Activated CD4-positive, alpha-beta T cell treated with anti-CD3 and anti-CD28 coated beads, Interleukin-10, Interleukin-2, amounts not matched to agents 100 ng/mL and 50 ng/mL, durations not matched to agents 16 hours and 8 hours (primary cell): Measurements from ENCODE around the gene HMOX2.

Source experiments
- DNase-seq: peaks from one replicate; pipeline ENCODE4 v3.0.0-alpha.2; 2020

HMOX2 gene

GRCh38 chr16:4505356-4506147 is 29.4 kb downstream of the HMOX2 start:
- peak; percentile 86 for DNase-seq

DNA sequence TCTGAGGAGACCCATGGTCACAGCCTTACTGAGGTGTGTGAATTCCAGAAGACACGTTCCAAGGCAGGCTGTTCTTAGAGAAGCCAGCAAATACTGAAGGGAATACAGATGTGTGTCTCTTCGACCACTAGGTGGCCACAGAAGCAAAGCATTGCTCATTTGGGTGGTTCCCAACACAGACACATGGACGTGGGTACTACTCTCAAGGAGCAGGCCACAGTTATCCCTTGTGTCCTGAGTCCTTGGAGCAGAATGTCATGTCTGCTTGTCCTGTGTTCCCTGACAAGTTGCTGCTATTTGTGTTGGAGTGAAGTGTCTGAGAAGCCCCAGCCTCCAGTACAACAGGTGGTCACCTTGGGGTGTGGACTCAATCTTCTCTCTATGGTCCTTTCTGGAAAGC is 30.3 kb downstream of the HMOX2 start:
- DNase-seq = peak; percentile 75

DNA sequence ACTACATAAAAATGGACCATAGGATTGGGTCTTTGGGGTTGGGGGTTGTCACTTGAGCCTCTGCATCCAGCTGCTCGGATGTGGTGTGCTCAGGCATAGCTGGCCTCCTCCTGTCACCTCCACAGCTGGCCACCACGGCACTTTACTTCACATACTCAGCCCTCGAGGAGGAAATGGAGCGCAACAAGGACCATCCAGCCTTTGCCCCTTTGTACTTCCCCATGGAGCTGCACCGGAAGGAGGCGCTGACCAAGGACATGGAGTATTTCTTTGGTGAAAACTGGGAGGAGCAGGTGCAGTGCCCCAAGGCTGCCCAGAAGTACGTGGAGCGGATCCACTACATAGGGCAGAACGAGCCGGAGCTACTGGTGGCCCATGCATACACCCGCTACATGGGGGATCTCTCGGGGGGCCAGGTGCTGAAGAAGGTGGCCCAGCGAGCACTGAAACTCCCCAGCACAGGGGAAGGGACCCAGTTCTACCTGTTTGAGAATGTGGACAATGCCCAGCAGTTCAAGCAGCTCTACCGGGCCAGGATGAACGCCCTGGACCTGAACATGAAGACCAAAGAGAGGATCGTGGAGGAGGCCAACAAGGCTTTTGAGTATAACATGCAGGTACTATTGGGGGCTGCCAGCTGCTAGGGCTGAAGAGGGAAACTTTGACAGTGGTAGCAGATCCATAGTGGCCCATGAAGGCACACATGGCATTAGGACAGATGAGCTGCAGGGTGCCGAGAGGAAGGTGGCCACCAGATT is 31.6 kb downstream of the HMOX2 start:
- DNase-seq = no peak

DNA sequence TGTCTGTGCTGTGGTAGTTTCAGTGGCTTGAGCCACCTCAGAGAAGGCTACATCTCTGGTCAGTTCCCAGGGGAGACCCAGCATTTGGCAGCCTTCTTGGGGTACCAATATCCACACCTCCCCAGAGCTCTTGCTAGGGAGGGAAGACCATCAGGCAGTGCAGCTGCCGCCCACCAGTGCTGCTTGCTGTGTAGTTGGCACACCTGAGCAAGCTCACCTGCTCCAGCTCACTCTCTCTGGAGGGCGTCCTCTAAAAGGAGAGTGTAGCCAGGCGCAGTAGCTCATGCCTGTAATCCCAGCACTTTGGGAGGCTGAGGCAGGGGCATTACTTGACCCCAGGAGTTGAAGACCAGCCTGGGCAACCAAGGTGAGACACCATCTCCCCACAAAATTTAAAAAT is 32.6 kb downstream of the HMOX2 start:
- no peak for DNase-seq

DNA sequence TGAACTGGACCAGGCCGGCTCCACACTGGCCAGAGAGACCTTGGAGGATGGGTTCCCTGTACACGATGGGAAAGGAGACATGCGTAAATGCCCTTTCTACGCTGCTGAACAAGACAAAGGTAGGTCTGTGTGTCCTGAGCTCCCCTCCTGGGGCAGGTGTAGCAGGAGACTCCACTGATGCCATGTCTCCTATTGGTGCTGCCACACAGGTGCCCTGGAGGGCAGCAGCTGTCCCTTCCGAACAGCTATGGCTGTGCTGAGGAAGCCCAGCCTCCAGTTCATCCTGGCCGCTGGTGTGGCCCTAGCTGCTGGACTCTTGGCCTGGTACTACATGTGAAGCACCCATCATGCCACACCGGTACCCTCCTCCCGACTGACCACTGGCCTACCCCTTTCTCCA is 33.2 kb downstream of the HMOX2 start:
- no peak for DNase-seq

GRCh38 chr16:4510131-4510530 is 33.9 kb downstream of the HMOX2 start:
- DNase-seq = no peak

DNA sequence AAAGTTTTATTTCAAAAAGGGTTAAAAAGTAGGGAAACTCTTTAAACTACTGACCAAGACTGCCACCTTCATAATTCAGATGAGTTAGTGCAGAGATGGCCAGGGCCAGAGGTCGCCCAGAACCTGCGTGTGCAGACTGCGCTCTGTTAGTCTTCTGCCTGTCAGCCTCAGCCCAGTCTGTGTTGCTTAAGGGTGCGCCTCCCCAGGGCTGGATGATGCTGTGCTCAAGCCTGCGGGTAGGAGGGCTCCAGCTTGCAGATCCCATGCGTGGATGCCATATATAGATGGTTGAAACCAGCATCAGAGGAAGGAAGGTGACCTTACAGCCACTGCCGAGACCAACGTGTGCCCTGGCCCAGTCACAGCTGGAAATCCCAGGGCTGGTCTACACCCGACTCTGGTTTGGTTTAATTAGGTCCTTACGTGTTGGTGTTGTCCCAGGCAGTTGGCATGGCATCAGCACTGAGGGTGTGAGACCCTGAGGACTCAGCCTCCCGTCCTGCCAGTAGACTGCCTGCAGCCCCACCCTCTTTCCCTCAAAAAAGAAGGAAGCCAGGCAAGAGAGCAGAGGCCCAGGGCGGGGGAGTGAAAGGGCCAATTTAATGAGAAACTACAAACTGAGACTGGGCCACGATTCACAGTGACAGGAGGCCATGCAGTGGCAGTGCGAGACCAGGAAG is 34.7 kb downstream of the HMOX2 start:
- no peak for DNase-seq

GRCh38 chr16:4511441-4512082 is 35.4 kb downstream of the HMOX2 start:
- DNase-seq = no peak

DNA sequence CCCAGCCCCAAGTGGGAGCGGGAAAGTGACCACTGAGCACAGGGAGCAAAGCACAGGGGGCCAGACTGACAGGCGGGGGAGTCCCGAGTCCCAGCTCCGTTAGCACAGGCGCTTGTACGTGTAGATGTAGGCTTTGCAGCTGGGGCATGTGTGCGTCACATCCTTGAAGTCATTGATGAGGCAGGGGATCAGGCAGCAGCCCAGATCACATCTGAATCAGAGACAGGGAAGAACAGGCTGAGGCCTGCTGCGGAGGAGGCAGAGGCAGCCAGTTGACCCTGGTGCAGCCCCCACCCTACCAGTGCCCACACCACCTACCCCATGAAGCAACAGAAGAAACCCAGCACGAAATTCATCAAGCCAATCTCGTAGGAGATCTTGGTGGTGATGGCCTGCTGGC is 36.3 kb downstream of the HMOX2 start:
- DNase-seq = no peak

DNA sequence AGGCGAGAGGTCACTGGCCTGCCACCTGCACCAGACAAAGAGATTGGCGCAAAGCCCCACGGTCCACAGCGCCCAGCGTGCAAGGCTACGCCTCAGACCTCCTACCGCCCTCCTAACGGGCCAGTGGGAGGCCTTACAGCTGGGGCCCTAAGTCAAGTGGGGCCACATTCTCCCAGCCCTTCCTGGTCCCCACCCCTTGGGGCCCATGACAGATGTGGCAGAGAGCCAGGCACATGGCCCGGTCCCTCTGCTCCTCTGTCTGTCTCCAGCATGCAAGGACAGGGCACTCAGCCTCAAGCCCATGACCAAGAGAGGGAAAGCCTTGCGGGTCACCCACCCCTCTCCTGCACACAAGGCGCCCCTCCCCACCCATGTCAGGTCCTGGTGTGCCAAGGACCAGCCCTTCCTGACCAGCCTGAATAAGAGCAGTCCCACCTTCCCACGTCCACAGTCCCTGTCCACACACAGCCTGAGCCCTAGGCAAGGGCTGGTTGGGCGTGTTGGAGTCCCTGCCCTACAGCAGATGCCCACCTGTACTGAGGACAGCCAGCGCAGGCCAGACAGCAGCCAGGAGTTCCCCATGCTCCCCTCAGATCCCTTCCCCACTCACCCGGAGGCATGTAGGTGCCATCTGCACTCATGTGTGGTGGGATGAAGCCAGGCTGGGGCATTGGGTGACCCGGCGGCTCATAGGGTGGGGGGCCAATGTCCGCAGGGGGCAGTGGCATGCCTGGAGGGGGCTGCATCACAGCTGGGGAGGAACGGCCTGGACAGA is 37.1 kb downstream of the HMOX2 start:
- DNase-seq = no peak

GRCh38 chr16:4513881-4514280 is 37.7 kb downstream of the HMOX2 start:
- DNase-seq = no peak

DNA sequence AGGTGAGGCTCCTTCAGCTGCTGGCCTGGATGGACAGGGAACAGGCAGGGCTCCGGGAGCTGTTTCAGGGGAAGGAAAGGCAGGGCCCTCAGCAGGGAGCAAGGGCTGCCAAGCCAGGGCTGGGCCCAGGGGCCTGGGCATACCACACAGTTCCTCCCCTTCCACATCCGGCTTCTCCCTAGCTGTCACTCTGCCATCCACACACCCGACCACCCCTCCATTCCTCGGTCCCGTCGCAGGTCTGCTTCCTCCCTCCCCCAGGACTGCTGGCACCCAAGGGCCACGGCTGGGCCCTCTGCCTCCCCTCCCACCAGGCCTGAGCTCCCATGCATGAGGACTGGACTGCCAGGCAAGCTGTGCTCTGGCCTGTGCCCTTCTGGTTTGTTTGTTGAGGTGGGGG is 38.4 kb downstream of the HMOX2 start:
- DNase-seq = no peak

DNA sequence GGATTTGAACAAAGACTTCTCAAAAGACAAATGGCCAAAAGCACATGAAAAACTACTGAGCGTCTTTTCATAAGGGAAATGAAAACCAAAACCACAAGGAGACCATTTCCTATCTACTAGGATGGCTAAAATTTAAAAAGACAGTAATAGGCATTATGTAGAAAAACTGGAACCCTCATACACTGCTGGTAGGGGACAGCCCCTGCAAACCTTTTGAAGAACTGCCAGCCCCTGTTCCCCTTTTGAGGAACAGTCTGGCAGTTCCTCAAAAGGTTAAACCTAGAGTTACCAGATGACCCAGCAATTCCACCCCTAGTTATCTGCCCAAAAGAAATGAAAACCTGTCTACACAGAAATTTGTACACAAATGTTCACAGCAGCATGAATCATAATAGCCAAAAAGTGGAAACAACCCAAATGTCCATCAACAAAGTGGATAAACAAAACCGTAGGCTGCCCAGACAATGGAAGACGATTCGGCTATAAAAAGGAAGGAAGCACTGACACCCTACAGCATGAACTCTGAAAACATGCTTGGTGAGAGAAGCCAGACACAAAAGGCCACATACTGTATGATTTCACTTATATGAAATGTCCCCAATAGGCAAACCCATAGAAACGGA is 39.5 kb downstream of the HMOX2 start:
- DNase-seq = peak; percentile 44

DNA sequence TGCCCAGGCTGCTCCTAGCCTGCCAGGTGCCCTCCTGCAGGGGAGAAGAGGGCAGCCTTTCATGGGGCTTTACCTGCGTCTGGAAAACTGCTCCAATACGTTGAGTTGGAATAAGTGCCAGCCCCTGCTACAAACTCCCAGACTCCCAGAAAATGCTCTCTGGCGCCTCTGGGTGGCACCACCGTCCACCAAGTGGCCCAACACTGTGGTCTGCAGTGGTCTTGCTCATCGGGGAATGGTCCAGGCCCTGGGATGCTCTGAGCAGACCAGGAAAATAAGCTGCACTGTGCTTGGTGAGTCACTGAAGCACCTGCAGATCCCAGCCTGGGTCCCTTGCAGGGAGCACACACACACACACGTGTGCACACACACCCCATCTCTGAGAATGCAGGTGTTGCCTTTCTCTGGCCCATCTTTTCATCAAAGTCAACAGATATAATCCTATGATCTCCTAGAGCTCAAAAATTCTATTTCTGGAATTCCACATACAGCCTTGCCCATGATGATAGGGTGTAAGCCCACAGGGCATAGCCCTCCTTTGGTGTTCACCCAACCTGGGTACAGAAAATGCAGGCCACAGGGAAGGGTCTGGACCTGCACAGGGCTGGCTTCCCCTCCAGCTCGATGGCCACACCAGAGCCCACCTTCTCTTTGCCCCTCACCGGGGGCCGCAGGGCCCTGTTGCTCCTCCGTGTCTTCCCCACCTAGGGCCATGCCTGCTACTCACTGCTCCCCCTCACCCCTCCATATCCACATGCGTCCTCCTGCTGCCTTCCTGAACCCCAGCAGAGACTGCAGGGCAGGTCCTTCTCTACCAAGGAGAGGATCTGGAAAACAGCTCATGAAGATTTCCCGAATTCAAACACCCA is 41.8 kb downstream of the HMOX2 start:
- no peak for DNase-seq

GRCh38 chr16:4519274-4520058 is 43.3 kb downstream of the HMOX2 start:
- DNase-seq = no peak

GRCh38 chr16:4520913-4521312 is 44.7 kb downstream of the HMOX2 start:
- no peak for DNase-seq

DNA sequence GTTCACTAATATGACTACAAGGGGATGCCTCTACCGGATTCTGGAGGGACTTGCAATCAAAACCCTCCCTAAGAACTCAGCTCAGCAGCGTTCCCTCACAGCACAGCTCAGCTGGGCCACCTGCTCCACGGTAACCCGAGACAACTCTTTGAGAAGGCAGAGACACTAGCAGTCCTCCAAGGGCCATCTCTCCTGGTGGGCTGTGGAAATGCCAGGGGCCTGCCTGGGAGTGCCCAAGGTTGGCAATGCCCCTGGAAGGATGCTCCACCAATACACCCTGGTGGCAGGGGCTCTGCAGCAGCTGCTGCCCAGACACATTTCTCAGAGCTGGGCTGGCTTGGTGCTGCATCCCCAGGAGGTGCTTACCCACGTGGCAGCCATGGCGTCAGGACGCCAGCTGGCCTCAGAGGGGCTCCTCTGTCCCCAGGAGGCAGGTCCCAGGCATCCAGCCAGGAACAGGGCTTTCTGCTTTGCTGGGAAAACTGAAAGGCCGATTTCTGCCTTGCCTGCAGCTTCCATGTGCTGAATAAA is 45.9 kb downstream of the HMOX2 start:
- no peak for DNase-seq

GRCh38 chr16:4523686-4524085 is 47.5 kb downstream of the HMOX2 start:
- no peak for DNase-seq

- DNase-seq = no peak
These were observed 48.4 kb downstream of the HMOX2 start for GRCh38 chr16:4524571-4524970.

GRCh38 chr16:4525069-4525468 is 48.9 kb downstream of the HMOX2 start:
- DNase-seq = no peak
